A673 (cell line): ENCODE measurements around the gene CLCF1. TPM values are rescaled to one million over a fixed set of nuclear protein-coding genes. Genes with fewer than 3 reads are reported as not detected.

Source experiments
- BruUV-seq: library from RNA; stranded (reverse); fragments of 400-500 nt; replicated peaks from 2 replicates; lab custom pipeline; 2021; lab: Mats Ljungman, UMichigan
- CTCF ChIA-PET: fragments of 300-600 bp; sonication (Branson Sonifier 250); formaldehyde crosslinking; loops from one replicate; lab custom pipeline; 2022; ENCODE audit warnings: antibody characterized with exemption; lab: Charles Lee
- POLR2A ChIA-PET: fragments of 300-600 bp; sonication (Branson Sonifier 250); formaldehyde crosslinking; loops from one replicate; lab custom pipeline; 2022; ENCODE audit warnings: antibody characterized with exemption; ENCODE audit not compliant: low non-redundant PET; lab: Charles Lee
- DNase-seq: peaks from one replicate; pipeline ENCODE4 v3.0.0-alpha.2; 2015; ENCODE audit warnings: low spot score
- H3K27ac ChIP-seq: fragments of 200-600 bp; sonication (generic); 2 replicates; pipeline ENCODE4 v1.5.1; 2016; ENCODE audit warnings: mixed run types, low read depth, mild to moderate bottlenecking, mixed read lengths, antibody characterized with exemption, low read length; ENCODE audit not compliant: poor library complexity, severe bottlenecking
- H3K27me3 ChIP-seq: fragments of 200-600 bp; sonication (generic); replicated peaks from 2 replicates; pipeline ENCODE4 v1.6.1; 2017; ENCODE audit warnings: mixed run types, low read depth, mild to moderate bottlenecking, mixed read lengths, antibody characterized with exemption, low read length; ENCODE audit not compliant: insufficient read depth, poor library complexity
- H3K36me3 ChIP-seq: fragments of 200-600 bp; sonication (generic); 2 replicates; pipeline ENCODE4 v1.6.1; 2016; ENCODE audit warnings: mixed run types, mild to moderate bottlenecking, mixed read lengths, antibody characterized with exemption, low read length; ENCODE audit not compliant: insufficient read depth, poor library complexity, severe bottlenecking
- H3K4me1 ChIP-seq: fragments of 200-600 bp; sonication (generic); 2 replicates; pipeline ENCODE4 v1.6.1; 2017; ENCODE audit warnings: mixed run types, mild to moderate bottlenecking, mixed read lengths, antibody characterized with exemption, low read length; ENCODE audit not compliant: insufficient read depth, poor library complexity, severe bottlenecking
- H3K4me3 ChIP-seq: fragments of 200-600 bp; sonication (generic); 2 replicates; pipeline ENCODE4 v1.5.1; 2016; ENCODE audit warnings: low read depth, mixed run types, mild to moderate bottlenecking, mixed read lengths, low read length; ENCODE audit not compliant: poor library complexity, severe bottlenecking
- H3K9me3 ChIP-seq: fragments of 200-600 bp; sonication (generic); 2 replicates; pipeline ENCODE4 v1.6.1; 2016; ENCODE audit warnings: mixed run types, low read depth, mild to moderate bottlenecking, mixed read lengths, antibody characterized with exemption, low read length; ENCODE audit not compliant: poor library complexity, severe bottlenecking
- CTCF ChIP-seq: fragments of 300-800, 200-600 bp; sonication (generic); conservative IDR thresholded peaks from 2 replicates; pipeline ENCODE4 v1.5.1; 2017; ENCODE audit warnings: low read depth, mild to moderate bottlenecking, antibody characterized with exemption, low read length, moderate library complexity, mixed read lengths
- EZH2 ChIP-seq: fragments of 200-600 bp; sonication (generic); IDR thresholded peaks from 2 replicates; pipeline ENCODE4 v1.6.1; 2017; ENCODE audit warnings: borderline replicate concordance, low read depth, mild to moderate bottlenecking, mixed read lengths, antibody characterized with exemption, low read length; ENCODE audit not compliant: poor library complexity, severe bottlenecking
- intact Hi-C: fragments of 100-400 bp; cut with micrococcal nuclease; formaldehyde crosslinking; loops from one replicate; pipeline ENCODE4 v1.10.0; 2022; ENCODE audit not compliant: unreplicated experiment
- total RNA-seq: library from RNA; stranded (reverse); gene quantifications from 2 replicates; pipeline ENCODE4 v1.2.3, GENCODE V29; 2021

The CLCF1 gene
- total RNA-seq, 1 experiment from 2014 or later = 0.69 TPM

- Histone ChIP-seq H3K27me3 (no peaks in the 10 kb centered on the region), H3K27ac (no peak overlapping the region), H3K4me1 (peaks cover 15% of the 10 kb centered on the region), H3K36me3 (no peaks in the 10 kb centered on the region), H3K9me3 (no peaks in the 10 kb centered on the region), H3K4me3 (no peak overlapping the region)
- DNase-seq = no peak
- BruUV-seq = no TSS peak
- POLR2A ChIA-PET = no interaction called here
- TF ChIP-seq CTCF (no peak), EZH2 (no peak)
- intact Hi-C loops = loop anchor here (10.0 kb wide), 2 partner anchors 303 to 333 kb away; partner anchors contain the start of gene RHOD
- CTCF ChIA-PET = interaction anchor here (0.7 to 1.5 kb wide), 2 partner anchors 14 to 726 kb away, joined by 3 read pairs; partner anchors contain the start of gene PPP1CA
Measured at GRCh38 chr11:67387518-67387917, 14.1 kb upstream of the CLCF1 start.

GRCh38 chr11:67387069-67387468, 13.7 kb upstream of the CLCF1 start:
- POLR2A ChIA-PET = interaction anchor here (0.6 kb wide), 2 partner anchors 13 to 15 kb away, joined by 4 to 5 read pairs; partner anchors contain the start of gene PPP1CA
- Histone ChIP-seq H3K4me1 (peaks cover 14% of the 10 kb centered on the region), H3K27ac (no peak overlapping the region), H3K27me3 (no peaks in the 10 kb centered on the region), H3K36me3 (no peaks in the 10 kb centered on the region), H3K9me3 (no peaks in the 10 kb centered on the region), H3K4me3 (no peak overlapping the region)
- intact Hi-C loops = loop anchor here (10.0 kb wide), 2 partner anchors 302 to 332 kb away; partner anchors contain the start of gene RHOD
- TF ChIP-seq EZH2 = no peak
- no peak for TF ChIP-seq CTCF
- CTCF ChIA-PET = interaction anchor here (0.6 to 1.5 kb wide), 3 partner anchors 14 to 727 kb away, joined by 3 to 10 read pairs (median 3); partner anchors contain the start of gene PPP1CA
- no TSS peak for BruUV-seq
- no peak for DNase-seq

- intact Hi-C loops = loop anchor here (10.0 kb wide), 2 partner anchors 300 to 330 kb away; partner anchors contain the start of gene RHOD
- ChIA-PET POLR2A (interaction anchor here (0.6 kb wide), 1 partner anchor 12 kb away, joined by 3 read pairs; no protein-coding TSS in a partner anchor), CTCF (interaction anchor here (1.0 to 5.9 kb wide), 2 partner anchors 32 to 124 kb away, joined by 5 to 78 read pairs; partner anchors contain the start of gene POLD4)
- H3K36me3 ChIP-seq = no peaks in the 10 kb centered on the region
- peaks cover 9% of the 10 kb centered on the region for H3K4me1 ChIP-seq
- DNase-seq = peak; percentile 74
- BruUV-seq = no TSS peak
- no peaks in the 10 kb centered on the region for H3K27me3 ChIP-seq
- H3K4me3 ChIP-seq = no peak overlapping the region
- H3K9me3 ChIP-seq = no peaks in the 10 kb centered on the region
- TF ChIP-seq CTCF (no peak), EZH2 (no peak)
- H3K27ac ChIP-seq = no peak overlapping the region
Measured at GRCh38 chr11:67384851-67385366, 11.5 kb upstream of the CLCF1 start.
